Measurements from ENCODE around the gene KRT72. TPM values are rescaled to one million over a fixed set of nuclear protein-coding genes. Genes with fewer than 3 reads are reported as not detected.

KRT72 gene
- polyA plus RNA-seq, 1 donor from 2014 or later: not detected

DNA sequence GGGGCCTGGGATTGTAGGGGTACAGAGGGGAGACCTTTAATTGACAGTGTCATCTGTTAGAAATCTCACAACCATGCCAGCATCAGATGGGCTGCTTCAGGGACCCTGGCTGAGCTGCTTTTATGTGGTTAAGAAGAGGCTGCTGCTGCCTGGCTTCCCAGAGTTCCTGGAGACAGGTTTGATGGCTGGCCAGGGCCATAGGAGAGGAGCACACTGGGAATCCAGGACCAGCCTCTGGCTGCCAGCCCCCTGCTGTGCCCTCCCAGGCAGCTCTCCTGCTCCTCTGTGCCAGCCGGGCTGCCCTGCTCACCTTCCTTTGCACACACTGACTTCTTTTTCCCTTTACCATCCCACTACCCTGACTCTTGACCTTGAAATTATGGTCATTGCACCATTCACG is 17.6 kb upstream of the KRT72 start:
- H3K9me3 ChIP-seq (ENCODE audit: low read length): no peaks in the 10 kb centered on the region
- no peaks in the 10 kb centered on the region for H3K27me3 ChIP-seq (ENCODE audit: insufficient read depth, low read depth, low read length)
- TF ChIP-seq SMC3 (conservative IDR thresholded peaks at IDR 0.05; ENCODE audit: poor library complexity) (no peak), TAF1 (IDR thresholded peaks at IDR 0.05; ENCODE audit: low read depth) (no peak), POLR2AphosphoS5 (IDR thresholded peaks at IDR 0.05) (no peak), MXI1 (conservative IDR thresholded peaks at IDR 0.05; ENCODE audit: poor library complexity, severe bottlenecking) (no peak), RAD21 (conservative IDR thresholded peaks at IDR 0.05) (no peak), EP300 (conservative IDR thresholded peaks at IDR 0.05; ENCODE audit: poor library complexity, severe bottlenecking) (no peak), EZH2 (IDR thresholded peaks at IDR 0.05; ENCODE audit: borderline replicate concordance, insufficient read depth, low read length, poor library complexity, severe bottlenecking) (no peak)
- TF ChIP-seq, protein P1, sequence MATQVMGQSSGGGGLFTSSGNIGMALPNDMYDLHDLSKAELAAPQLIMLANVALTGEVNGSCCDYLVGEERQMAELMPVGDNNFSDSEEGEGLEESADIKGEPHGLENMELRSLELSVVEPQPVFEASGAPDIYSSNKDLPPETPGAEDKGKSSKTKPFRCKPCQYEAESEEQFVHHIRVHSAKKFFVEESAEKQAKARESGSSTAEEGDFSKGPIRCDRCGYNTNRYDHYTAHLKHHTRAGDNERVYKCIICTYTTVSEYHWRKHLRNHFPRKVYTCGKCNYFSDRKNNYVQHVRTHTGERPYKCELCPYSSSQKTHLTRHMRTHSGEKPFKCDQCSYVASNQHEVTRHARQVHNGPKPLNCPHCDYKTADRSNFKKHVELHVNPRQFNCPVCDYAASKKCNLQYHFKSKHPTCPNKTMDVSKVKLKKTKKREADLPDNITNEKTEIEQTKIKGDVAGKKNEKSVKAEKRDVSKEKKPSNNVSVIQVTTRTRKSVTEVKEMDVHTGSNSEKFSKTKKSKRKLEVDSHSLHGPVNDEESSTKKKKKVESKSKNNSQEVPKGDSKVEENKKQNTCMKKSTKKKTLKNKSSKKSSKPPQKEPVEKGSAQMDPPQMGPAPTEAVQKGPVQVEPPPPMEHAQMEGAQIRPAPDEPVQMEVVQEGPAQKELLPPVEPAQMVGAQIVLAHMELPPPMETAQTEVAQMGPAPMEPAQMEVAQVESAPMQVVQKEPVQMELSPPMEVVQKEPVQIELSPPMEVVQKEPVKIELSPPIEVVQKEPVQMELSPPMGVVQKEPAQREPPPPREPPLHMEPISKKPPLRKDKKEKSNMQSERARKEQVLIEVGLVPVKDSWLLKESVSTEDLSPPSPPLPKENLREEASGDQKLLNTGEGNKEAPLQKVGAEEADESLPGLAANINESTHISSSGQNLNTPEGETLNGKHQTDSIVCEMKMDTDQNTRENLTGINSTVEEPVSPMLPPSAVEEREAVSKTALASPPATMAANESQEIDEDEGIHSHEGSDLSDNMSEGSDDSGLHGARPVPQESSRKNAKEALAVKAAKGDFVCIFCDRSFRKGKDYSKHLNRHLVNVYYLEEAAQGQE (IDR thresholded peaks at IDR 0.05; ENCODE audit: borderline replicate concordance): no peak
- TF ChIP-seq, protein P2, sequence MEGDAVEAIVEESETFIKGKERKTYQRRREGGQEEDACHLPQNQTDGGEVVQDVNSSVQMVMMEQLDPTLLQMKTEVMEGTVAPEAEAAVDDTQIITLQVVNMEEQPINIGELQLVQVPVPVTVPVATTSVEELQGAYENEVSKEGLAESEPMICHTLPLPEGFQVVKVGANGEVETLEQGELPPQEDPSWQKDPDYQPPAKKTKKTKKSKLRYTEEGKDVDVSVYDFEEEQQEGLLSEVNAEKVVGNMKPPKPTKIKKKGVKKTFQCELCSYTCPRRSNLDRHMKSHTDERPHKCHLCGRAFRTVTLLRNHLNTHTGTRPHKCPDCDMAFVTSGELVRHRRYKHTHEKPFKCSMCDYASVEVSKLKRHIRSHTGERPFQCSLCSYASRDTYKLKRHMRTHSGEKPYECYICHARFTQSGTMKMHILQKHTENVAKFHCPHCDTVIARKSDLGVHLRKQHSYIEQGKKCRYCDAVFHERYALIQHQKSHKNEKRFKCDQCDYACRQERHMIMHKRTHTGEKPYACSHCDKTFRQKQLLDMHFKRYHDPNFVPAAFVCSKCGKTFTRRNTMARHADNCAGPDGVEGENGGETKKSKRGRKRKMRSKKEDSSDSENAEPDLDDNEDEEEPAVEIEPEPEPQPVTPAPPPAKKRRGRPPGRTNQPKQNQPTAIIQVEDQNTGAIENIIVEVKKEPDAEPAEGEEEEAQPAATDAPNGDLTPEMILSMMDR (IDR thresholded peaks at IDR 0.05; ENCODE audit: poor library complexity, severe bottlenecking): no peak
- no peak overlapping the region for H2AFZ ChIP-seq (ENCODE audit: low read depth, low read length)
- H3K9me2 ChIP-seq (ENCODE audit: insufficient read depth, low read length): no peaks in the 10 kb centered on the region
- H3K4me3 ChIP-seq (ENCODE audit: low read length): no peak overlapping the region
- H3K9ac ChIP-seq (ENCODE audit: low read length): no peak overlapping the region
- no peak overlapping the region for H3K27ac ChIP-seq (ENCODE audit: low read length)
- no peaks in the 10 kb centered on the region for H3K79me2 ChIP-seq (replicated peaks; ENCODE audit: insufficient read depth, low read length)
- no peak overlapping the region for H3K4me2 ChIP-seq (ENCODE audit: low read length)
- no peaks in the 10 kb centered on the region for H4K20me1 ChIP-seq (ENCODE audit: insufficient read depth)
- no peaks in the 10 kb centered on the region for H3F3A ChIP-seq (ENCODE audit: insufficient read depth, low read length, poor library complexity, severe bottlenecking)
- H3K36me3 ChIP-seq (ENCODE audit: insufficient read depth, low read length): no peaks in the 10 kb centered on the region

DNA sequence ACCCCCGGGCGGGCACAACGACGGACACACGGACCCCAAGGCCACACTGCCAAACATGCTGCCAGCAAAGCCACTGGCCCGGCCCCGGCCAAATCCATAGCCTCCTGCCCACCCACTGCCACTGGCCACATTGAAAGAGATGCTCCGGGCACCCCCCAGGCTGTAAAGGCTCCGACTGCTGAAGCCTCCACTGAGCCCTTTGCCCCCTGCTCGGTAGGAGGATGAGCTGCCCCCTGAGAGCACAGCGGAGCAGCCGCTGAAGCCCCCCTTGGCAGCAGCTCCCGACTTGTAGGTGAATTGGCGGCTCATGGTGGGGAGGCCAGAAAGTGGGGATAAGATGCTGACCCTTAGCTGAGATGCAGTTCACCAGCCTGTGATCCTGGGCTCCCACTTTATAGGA is 17.0 kb upstream of the KRT72 start, which contains the start of gene KRT73:
KRT73 (minus strand) TSS at position 344 of the 400 bp plus-strand sequence; CDS start at position 309, 35 bp downstream.
- Histone ChIP-seq H3K9me3 (ENCODE audit: low read length) (no peaks in the 10 kb centered on the region), H3K79me2 (replicated peaks; ENCODE audit: insufficient read depth, low read length) (no peaks in the 10 kb centered on the region), H3K9ac (ENCODE audit: low read length) (no peak within 1 kb of the TSS), H3K4me2 (ENCODE audit: low read length) (no peak within 1 kb of the TSS), H3K9me2 (ENCODE audit: insufficient read depth, low read length) (no peaks in the 10 kb centered on the region), H3K4me3 (ENCODE audit: low read length) (no peak within 1 kb of the TSS), H3K27me3 (ENCODE audit: insufficient read depth, low read depth, low read length) (no peaks in the 10 kb centered on the region), H3K36me3 (ENCODE audit: insufficient read depth, low read length) (no peaks in the 10 kb centered on the region), H2AFZ (ENCODE audit: low read depth, low read length) (no peak within 1 kb of the TSS), H4K20me1 (ENCODE audit: insufficient read depth) (no peaks in the 10 kb centered on the region), H3F3A (ENCODE audit: insufficient read depth, low read length, poor library complexity, severe bottlenecking) (no peaks in the 10 kb centered on the region), H3K27ac (ENCODE audit: low read length) (no peak within 1 kb of the TSS)
- TF ChIP-seq POLR2AphosphoS5 (IDR thresholded peaks at IDR 0.05) (no peak), MXI1 (conservative IDR thresholded peaks at IDR 0.05; ENCODE audit: poor library complexity, severe bottlenecking) (no peak), RAD21 (conservative IDR thresholded peaks at IDR 0.05) (no peak), EZH2 (IDR thresholded peaks at IDR 0.05; ENCODE audit: borderline replicate concordance, insufficient read depth, low read length, poor library complexity, severe bottlenecking) (no peak), EP300 (conservative IDR thresholded peaks at IDR 0.05; ENCODE audit: poor library complexity, severe bottlenecking) (no peak), TAF1 (IDR thresholded peaks at IDR 0.05; ENCODE audit: low read depth) (no peak), SMC3 (conservative IDR thresholded peaks at IDR 0.05; ENCODE audit: poor library complexity) (no peak)
- TF ChIP-seq, protein P2 (IDR thresholded peaks at IDR 0.05; ENCODE audit: poor library complexity, severe bottlenecking): no peak
- TF ChIP-seq, protein P1 (IDR thresholded peaks at IDR 0.05; ENCODE audit: borderline replicate concordance): no peak
